GM18508 (cell line): ENCODE measurements around the gene C1orf21.

Experiments used
- ATAC-seq: cut with Tn5 transposase; IDR thresholded peaks from one replicate; pipeline ENCODE4 v1.9.1; 2021; ENCODE audit warnings: moderate number of reproducible peaks; ENCODE audit not compliant: insufficient read depth, unreplicated experiment

C1orf21 gene

DNA sequence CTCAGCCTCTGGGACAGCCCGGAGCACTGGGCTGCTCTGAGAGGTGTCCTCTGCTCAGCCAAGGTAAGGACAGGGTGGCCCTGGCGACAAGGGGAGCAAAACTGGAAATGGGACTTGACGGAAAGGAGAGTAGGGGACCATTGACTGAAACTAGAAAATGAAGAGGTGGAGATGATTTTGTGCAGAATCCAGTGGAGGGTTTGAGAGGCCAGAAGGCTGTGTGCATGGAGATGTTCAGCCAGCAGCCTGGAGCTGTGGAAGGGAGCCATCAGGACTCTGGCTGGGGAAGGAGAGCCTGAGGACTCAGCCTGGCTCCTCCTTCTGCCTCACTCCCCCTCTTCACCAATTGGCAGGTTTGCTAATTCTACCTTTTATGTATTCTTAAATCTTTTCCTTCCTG is 253.7 kb downstream of the C1orf21 start:
- no peak for ATAC-seq

- ATAC-seq, result no peak
Measured at GRCh38 chr1:184641894-184642293, 255.1 kb downstream of the C1orf21 start.

GRCh38 chr1:184643661-184644060 is 256.8 kb downstream of the C1orf21 start:
- no peak for ATAC-seq

GRCh38 chr1:184644771-184645170 is 257.9 kb downstream of the C1orf21 start:
- no peak for ATAC-seq

DNA sequence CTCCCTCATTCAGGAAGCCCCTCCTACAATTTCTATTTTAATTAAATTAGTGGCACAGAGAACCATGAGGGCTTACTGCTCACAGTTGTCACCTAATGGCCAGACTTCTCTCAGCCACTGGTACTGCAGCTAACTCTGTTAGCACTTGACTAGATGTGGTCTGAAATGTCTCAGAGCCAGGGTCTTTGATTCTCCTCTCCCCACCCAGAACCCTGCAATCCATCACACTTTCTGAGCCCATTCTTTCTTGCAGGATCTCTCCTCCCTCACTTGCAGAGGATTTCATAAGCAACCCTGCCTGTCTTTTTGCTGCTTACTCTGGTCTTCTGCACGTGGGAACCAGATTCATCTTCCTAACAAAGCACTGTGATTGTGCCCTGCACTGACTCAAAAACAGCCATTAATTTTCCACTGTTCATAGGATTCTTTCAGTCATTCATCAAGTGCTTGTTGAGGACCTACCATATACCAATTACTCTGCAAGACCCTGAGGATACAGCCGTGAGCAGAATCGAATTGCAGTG is 259.4 kb downstream of the C1orf21 start:
- no peak for ATAC-seq

DNA sequence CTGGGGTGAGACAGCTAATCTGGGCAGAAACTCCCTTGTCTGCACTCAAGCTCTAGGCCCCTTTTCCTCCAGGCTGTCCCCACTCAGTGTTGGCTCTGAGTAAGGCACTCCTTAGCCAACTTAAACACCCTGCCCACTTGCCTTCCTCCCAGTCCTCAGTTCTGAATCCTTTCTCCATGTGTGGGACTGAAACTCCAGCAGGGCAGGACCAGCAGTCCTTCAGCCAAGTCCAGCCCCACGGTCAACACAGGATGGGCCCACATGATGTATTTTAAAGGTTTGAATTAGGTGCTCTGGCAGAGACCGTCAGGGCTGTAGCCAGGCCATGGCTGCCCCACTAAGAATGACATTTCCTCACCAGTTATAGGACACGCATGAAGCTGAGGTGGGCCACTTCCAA is 260.0 kb downstream of the C1orf21 start:
- ATAC-seq, result no peak

DNA sequence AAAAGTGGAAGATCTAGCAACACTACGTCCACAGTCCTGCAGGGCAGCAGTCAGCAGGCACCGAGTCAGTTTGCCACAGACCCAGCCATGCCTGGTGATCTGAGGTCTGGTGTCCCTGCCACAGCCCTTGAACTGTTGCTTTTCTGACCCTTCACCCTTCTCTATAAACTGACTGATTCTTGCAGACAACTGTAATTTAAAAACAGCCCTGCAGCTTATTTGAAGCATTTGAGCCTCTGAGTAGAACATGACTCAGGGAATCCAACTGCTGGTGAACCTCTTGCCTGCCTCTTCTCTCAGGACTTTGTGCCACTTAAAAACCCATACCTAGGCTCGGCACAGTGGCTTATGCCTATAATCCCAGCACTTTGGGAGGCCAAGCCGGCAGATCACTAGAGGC is 260.6 kb downstream of the C1orf21 start:
- no peak for ATAC-seq

DNA sequence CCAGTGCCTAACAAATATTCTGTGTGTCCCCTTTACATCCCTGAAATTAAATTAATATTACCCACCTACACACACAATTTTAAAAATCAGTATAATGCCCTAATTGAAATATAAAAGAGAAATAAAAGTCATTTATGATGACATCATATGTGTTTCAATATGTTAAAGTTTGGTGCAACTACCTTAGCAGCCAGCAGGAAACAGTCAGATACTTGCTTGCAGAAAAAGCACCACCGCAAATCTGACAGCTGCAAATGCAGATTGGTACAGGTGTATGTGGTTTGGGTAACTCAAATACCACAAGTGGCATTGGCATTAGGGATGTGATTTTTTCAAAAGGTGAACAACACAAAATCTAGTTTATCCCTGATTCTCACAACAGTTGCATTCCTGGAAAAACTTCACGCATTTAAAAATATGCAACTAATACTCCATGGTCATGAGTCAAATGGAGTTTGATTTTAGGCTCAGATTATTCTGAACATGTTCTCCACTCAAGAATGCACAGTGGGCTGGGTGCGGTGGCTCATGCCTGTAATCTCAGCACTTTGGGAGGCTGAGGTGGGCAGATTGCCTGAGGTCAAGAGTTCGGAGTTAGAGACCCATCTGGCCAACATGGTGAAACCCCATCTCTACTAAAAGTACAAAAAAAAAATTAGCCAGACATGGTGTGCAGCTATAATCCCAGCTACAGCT is 261.5 kb downstream of the C1orf21 start:
- ATAC-seq, result no peak

DNA sequence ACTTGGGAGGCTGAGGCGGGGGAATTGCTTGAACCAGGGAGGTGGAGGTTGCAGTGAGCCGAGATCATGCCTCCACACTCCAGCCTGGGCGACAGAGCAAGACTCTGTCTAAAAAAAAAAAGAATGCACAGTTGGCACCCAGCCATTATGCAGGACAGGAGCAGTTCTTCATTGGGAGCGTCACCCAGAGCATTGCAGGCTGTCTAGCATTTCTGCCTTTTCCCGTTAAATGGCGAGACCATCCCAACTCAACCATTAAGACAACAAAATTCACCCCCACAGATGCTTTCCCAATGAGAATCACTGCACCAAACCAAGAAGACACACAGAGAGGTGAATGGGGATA is 262.0 kb downstream of the C1orf21 start:
- ATAC-seq, result no peak

DNA sequence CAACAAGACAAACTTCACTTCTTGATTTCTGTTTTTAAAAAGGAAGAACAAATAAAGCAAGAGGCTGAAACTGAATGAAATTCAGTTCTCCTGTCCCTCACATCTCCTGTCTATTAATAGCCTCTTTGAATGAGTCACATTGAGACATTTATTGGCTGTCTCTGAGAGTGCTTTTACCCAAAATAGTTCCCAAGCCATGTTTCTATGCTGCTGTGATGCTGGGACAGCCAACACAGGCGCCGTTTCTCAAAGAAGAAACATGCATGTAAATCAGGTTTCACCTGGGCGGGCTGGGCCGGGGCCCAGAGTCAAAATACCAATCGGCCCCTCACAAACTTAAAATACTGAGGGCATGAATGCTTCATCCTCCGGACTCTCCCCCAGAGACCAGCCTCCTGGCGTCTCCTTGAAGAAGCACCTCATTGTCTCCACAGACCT is 262.6 kb downstream of the C1orf21 start:
- ATAC-seq, result peak; percentile 75

GRCh38 chr1:184650177-184650866 is 263.5 kb downstream of the C1orf21 start:
- ATAC-seq, result no peak

DNA sequence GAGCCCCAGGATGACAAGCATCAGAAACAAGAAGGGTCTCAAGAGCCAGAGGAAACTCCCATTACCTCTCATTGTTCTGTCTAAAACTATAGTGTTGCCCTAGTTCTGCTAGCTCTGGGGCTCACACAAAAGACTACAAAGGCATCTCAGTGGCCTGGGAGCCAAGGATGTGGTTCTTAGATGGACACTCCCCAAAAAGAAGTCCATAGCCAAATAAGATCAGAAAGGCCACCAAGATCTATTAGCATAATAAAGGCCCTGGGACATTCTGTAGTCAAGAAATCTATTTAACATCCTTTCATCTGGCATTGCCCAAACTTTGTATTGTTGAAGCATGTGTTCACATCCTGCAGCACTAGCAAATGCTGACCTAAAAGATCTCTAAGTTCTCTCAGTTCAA is 268.4 kb downstream of the C1orf21 start:
- no peak for ATAC-seq

DNA sequence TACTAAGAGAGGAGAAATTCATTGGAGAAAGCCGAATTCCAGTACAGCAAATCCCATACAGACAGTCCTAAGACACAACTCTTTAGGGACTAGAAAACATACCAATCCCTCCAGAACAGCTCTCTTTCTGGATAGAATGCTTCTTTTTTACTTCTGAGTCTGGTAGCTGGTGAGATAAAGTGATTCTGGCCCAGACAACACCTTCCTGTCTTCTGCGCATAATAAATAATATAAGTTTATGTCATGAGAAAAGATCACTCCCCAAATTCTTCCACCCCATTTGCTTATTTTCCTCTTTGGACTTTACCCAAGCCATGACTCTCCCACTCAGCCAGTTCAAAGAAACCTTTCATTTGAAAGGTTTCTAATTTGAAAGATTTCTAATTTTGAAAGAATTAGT is 269.4 kb downstream of the C1orf21 start:
- ATAC-seq, result no peak

DNA sequence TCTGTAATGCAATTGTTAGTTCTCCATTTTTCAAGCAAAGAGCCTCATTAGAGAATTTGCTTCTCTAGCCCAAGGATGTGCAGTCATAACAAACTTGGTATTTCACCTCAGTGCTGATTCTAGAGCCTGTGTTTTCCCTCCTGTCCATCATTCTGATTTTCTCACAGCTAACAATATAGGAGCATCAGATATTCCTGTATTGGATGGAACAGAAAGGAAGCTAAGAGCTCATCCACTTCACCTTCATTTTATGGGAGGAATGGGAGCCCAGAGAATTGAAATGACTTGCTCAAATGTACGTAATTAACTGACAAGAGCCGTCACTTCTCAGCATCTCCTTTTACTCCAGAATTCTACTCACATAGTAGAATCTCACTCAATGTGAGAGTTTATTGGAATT is 271.2 kb downstream of the C1orf21 start:
- ATAC-seq, result no peak

DNA sequence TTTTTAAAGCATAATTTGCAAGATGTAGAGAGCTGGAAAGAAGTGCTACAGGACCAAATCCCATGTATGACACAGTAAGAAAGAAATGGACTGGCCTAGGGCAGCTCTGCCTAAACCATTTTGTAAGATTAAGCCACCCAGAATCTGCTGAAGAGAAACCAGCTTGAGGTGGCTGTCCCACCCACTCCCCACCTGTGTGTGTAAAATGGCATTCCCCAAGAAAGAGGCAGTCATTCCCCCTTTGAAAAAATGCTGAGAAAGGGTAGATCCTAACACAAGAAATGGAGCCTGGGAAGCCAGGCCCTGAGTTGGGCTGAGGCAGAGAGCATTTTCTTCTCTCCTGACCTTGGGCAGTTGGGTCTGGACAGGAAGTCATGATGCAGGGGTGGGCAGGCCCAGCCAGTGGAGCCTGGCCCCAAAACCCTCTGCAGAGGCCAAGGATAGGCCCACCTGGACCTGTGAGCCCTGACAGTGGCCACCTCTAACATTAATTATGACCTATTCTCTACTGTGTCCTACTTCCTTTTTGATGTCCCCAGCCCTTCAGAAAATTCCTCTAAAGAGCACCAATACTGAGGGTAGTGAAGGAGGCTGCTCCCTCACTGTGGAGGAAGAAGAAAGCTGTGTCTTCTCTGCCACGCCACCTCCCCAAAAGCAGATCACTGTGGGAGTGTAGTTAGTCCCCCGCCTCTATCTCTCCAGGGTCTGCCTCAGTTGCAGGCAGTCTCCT is 273.8 kb downstream of the C1orf21 start:
- no peak for ATAC-seq

DNA sequence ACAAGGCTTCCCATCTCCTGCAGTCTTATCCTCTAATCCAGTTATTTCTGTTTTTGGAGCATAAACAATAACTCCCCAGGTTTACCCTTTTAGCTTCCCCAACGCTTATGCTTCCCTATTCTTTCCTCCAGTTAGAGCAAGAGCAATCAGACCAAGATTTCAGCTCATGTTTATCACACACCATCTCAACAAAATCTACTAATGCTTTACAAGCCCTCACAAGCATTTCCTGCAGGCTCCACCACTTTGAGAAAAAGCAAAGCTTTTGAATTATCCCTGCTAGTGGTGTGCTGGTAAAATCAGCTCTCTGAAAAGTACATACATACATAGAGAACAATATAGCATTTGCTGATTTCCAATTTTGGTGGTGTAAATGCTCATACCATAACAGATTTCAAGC is 275.0 kb downstream of the C1orf21 start:
- no peak for ATAC-seq

DNA sequence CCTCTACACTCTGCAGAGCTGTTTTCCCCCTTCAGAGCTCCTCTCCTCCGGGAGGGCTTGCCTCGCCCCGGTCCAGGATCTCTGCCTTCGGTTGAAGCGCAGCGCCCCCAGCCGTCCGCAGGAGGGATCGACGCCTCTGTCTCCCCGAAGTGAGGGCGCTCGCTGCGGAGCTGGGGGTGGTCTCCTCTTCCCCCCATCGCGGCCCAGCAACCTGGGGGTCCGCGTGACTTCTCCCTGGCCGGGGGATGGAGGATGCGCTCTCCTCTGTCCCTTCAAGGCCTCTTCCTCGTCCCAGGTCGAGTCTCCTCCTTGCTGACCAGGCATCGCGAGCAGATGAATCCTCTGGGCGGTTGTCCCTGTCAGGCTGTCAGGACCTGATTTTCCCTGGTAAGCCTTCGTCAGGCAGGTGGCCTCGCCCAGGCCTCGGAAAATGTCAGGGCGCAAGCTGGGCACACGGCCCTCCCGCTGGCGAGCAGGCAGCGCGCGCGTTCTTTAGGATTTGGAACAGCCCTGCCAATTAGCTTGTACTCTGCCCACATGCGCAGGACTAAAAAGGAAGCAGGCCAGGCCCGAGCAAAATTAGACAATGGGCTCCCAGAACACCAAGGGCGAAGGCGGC is 277.3 kb downstream of the C1orf21 start:
- ATAC-seq, result no peak

GRCh38 chr1:184664661-184665060 is 277.8 kb downstream of the C1orf21 start:
- ATAC-seq, result no peak

DNA sequence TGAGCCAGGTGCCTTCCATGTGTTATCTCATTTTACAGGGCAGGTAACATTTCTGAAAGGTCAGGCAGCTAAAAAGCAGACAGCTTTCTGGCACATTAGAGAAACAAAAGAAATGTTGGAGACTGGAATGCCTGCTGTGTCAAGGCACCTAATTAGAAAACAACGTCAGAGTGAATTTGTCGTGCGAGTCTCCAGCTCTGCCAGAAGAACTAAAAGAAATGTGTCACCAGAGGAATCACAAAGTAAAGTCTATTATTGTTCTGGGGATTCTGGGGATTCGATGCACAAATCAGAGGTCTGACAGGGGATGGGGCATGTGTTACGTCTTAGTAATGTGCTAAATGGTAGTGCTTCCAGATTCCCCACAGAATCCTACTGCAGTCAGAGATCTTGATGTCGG is 278.5 kb downstream of the C1orf21 start:
- no peak for ATAC-seq

GRCh38 chr1:184669391-184669790 is 282.6 kb downstream of the C1orf21 start:
- ATAC-seq, result no peak
